Dendritic cell treated with granulocyte-macrophage colony-stimulating factor and Interleukin-4, amounts not matched to agents 40 ng/mL and 50 ng/mL, for 4 days (primary cell): Measurements from ENCODE around the gene ATF4.

ENCODE experiments used
- H3K27ac Mint-ChIP-seq: one replicate; pipeline ENCODE4 v1.8.0; 2022; ENCODE audit warnings: mild to moderate bottlenecking, mixed read lengths
- H3K27me3 Mint-ChIP-seq: one replicate; pipeline ENCODE4 v1.8.0; 2022; ENCODE audit warnings: mild to moderate bottlenecking, mixed read lengths
- H3K36me3 Mint-ChIP-seq: one replicate; pipeline ENCODE4 v1.8.0; 2022; ENCODE audit warnings: low read depth, mixed read lengths
- H3K4me1 Mint-ChIP-seq: one replicate; pipeline ENCODE4 v1.8.0; 2022; ENCODE audit warnings: low read depth, mixed read lengths
- H3K4me3 Mint-ChIP-seq: one replicate; pipeline ENCODE4 v1.8.0; 2022; ENCODE audit warnings: mild to moderate bottlenecking, moderate library complexity, mixed read lengths
- H3K9me3 Mint-ChIP-seq: one replicate; pipeline ENCODE4 v1.8.0; 2022; ENCODE audit warnings: mixed read lengths
- intact Hi-C: fragments of 100-400 bp; cut with micrococcal nuclease; formaldehyde crosslinking; loops from one replicate; pipeline ENCODE4 v1.15.0; 2022

ATF4 gene

GRCh38 chr22:39554151-39554550 lies 33.8 kb downstream of the ATF4 start:
- H3K9me3 Mint-ChIP-seq: no peaks in the 10 kb centered on the region
- H3K36me3 Mint-ChIP-seq: no peaks in the 10 kb centered on the region
- H3K27me3 Mint-ChIP-seq: peaks cover 72% of the 10 kb centered on the region
- intact Hi-C loops: no loop called here
- no peaks in the 10 kb centered on the region for H3K4me1 Mint-ChIP-seq
- no peak overlapping the region for H3K27ac Mint-ChIP-seq
- H3K4me3 Mint-ChIP-seq: no peak overlapping the region

GRCh38 chr22:39556970-39557841 lies 36.8 kb downstream of the ATF4 start:
- H3K27me3 Mint-ChIP-seq: peaks cover 80% of the 10 kb centered on the region
- H3K4me1 Mint-ChIP-seq: no peaks in the 10 kb centered on the region
- intact Hi-C loops: no loop called here
- H3K36me3 Mint-ChIP-seq: no peaks in the 10 kb centered on the region
- no peak overlapping the region for H3K27ac Mint-ChIP-seq
- no peak overlapping the region for H3K4me3 Mint-ChIP-seq
- no peaks in the 10 kb centered on the region for H3K9me3 Mint-ChIP-seq

- H3K4me3 Mint-ChIP-seq: no peak overlapping the region
- H3K9me3 Mint-ChIP-seq: no peaks in the 10 kb centered on the region
- peaks cover 71% of the 10 kb centered on the region for H3K27me3 Mint-ChIP-seq
- intact Hi-C loops: no loop called here
- H3K36me3 Mint-ChIP-seq: no peaks in the 10 kb centered on the region
- no peak overlapping the region for H3K27ac Mint-ChIP-seq
- H3K4me1 Mint-ChIP-seq: no peaks in the 10 kb centered on the region
Measured at GRCh38 chr22:39558254-39558727, 37.9 kb downstream of the ATF4 start.

- H3K4me1 Mint-ChIP-seq: no peaks in the 10 kb centered on the region
- H3K27me3 Mint-ChIP-seq: peaks cover 67% of the 10 kb centered on the region
- H3K27ac Mint-ChIP-seq: no peak overlapping the region
- intact Hi-C loops: no loop called here
- no peak overlapping the region for H3K4me3 Mint-ChIP-seq
- no peaks in the 10 kb centered on the region for H3K9me3 Mint-ChIP-seq
- no peaks in the 10 kb centered on the region for H3K36me3 Mint-ChIP-seq
Measured at GRCh38 chr22:39558950-39559349, 38.6 kb downstream of the ATF4 start.

GRCh38 chr22:39559456-39560105 lies 39.2 kb downstream of the ATF4 start:
- Mint-ChIP-seq H3K27me3 (peaks cover 61% of the 10 kb centered on the region), H3K36me3 (no peaks in the 10 kb centered on the region), H3K4me1 (no peaks in the 10 kb centered on the region), H3K4me3 (no peak overlapping the region), H3K27ac (no peak overlapping the region), H3K9me3 (no peaks in the 10 kb centered on the region)
- intact Hi-C loops: no loop called here

- no peaks in the 10 kb centered on the region for H3K36me3 Mint-ChIP-seq
- H3K4me1 Mint-ChIP-seq: no peaks in the 10 kb centered on the region
- H3K9me3 Mint-ChIP-seq: peaks cover 1% of the 10 kb centered on the region
- H3K4me3 Mint-ChIP-seq: no peak overlapping the region
- H3K27ac Mint-ChIP-seq: no peak overlapping the region
- peaks cover 57% of the 10 kb centered on the region for H3K27me3 Mint-ChIP-seq
- intact Hi-C loops: no loop called here
Measured at GRCh38 chr22:39560127-39560526, 39.8 kb downstream of the ATF4 start.

- peaks cover 12% of the 10 kb centered on the region for H3K9me3 Mint-ChIP-seq
- intact Hi-C loops: no loop called here
- peaks cover 44% of the 10 kb centered on the region for H3K27me3 Mint-ChIP-seq
- no peak overlapping the region for H3K27ac Mint-ChIP-seq
- no peaks in the 10 kb centered on the region for H3K36me3 Mint-ChIP-seq
- H3K4me1 Mint-ChIP-seq: no peaks in the 10 kb centered on the region
- H3K4me3 Mint-ChIP-seq: no peak overlapping the region
Measured at GRCh38 chr22:39562839-39563489, 42.6 kb downstream of the ATF4 start.

- Mint-ChIP-seq H3K27ac (no peak overlapping the region), H3K27me3 (peaks cover 37% of the 10 kb centered on the region), H3K9me3 (peaks cover 12% of the 10 kb centered on the region), H3K36me3 (no peaks in the 10 kb centered on the region), H3K4me1 (no peaks in the 10 kb centered on the region), H3K4me3 (no peak overlapping the region)
- intact Hi-C loops: no loop called here
Measured at GRCh38 chr22:39563571-39564428, 43.4 kb downstream of the ATF4 start.

GRCh38 chr22:39565414-39565944 lies 45.1 kb downstream of the ATF4 start:
- Mint-ChIP-seq H3K36me3 (no peaks in the 10 kb centered on the region), H3K9me3 (peaks cover 12% of the 10 kb centered on the region), H3K27me3 (peaks cover 20% of the 10 kb centered on the region), H3K4me1 (no peaks in the 10 kb centered on the region), H3K4me3 (no peak overlapping the region), H3K27ac (no peak overlapping the region)
- intact Hi-C loops: no loop called here

GRCh38 chr22:39567135-39567946 lies 47.0 kb downstream of the ATF4 start:
- H3K36me3 Mint-ChIP-seq: no peaks in the 10 kb centered on the region
- peaks cover 15% of the 10 kb centered on the region for H3K27me3 Mint-ChIP-seq
- peaks cover 12% of the 10 kb centered on the region for H3K9me3 Mint-ChIP-seq
- H3K4me1 Mint-ChIP-seq: no peaks in the 10 kb centered on the region
- H3K4me3 Mint-ChIP-seq: no peak overlapping the region
- intact Hi-C loops: no loop called here
- no peak overlapping the region for H3K27ac Mint-ChIP-seq

GRCh38 chr22:39568278-39568981 lies 48.1 kb downstream of the ATF4 start:
- intact Hi-C loops: no loop called here
- no peak overlapping the region for H3K4me3 Mint-ChIP-seq

GRCh38 chr22:39569066-39569465 lies 48.7 kb downstream of the ATF4 start:
- H3K27ac Mint-ChIP-seq: no peak overlapping the region
- intact Hi-C loops: no loop called here
- H3K9me3 Mint-ChIP-seq: peaks cover 12% of the 10 kb centered on the region
- H3K4me3 Mint-ChIP-seq: no peak overlapping the region
- H3K4me1 Mint-ChIP-seq: no peaks in the 10 kb centered on the region
- H3K36me3 Mint-ChIP-seq: no peaks in the 10 kb centered on the region
- peaks cover 15% of the 10 kb centered on the region for H3K27me3 Mint-ChIP-seq

More at GRCh38 chr22:39568278-39568981, 48.1 kb downstream of the ATF4 start:
- H3K27me3 Mint-ChIP-seq: peaks cover 15% of the 10 kb centered on the region
- no peaks in the 10 kb centered on the region for H3K4me1 Mint-ChIP-seq
- no peaks in the 10 kb centered on the region for H3K36me3 Mint-ChIP-seq
- H3K9me3 Mint-ChIP-seq: peaks cover 12% of the 10 kb centered on the region
- no peak overlapping the region for H3K27ac Mint-ChIP-seq
